ENCODE measurements around the gene EXOC6B. TPM values are rescaled to one million over a fixed set of nuclear protein-coding genes. Genes with fewer than 3 reads are reported as not detected.
"Not testable (repeated sequence)": the region's sequence is repeated elsewhere in the genome, so short reads cannot be mapped to it uniquely, and the experiment has no call there.

The EXOC6B gene
- total RNA-seq, 2 donors from 2014 or later, result 16.6 to 36.6 TPM

DNA sequence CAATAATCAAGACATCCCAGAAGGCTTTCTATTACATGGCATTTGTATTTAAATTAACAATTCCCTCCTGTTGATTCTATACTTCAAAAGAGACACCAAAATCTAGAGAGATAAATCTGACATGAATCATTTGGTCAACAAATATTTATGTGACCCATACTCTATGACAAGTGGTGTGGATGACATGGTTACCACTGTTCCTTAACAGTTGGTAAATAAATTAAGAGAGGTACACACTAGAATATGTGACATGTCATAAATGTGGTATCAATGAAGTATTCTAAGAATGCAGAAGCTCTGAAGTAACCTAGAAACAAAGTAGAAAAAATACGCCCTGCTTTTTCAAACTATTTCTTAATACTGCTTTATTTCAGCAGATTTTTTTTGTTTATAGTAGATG lies 255.4 kb downstream of the EXOC6B start:
- Histone ChIP-seq H3K4me3 (no peak overlapping the region), H3K27me3 (replicated peaks; ENCODE audit: insufficient read depth) (no peaks in the 10 kb centered on the region), H3K27ac (no peak overlapping the region), H3K4me1 (replicated peaks) (no peaks in the 10 kb centered on the region), H3K9me3 (no peaks in the 10 kb centered on the region), H3K36me3 (no peaks in the 10 kb centered on the region)
- no peak for DNase-seq (ENCODE audit: low spot score)
- WGBS, result 90% methylated on average over 1 of the region's 1 CpG
- no peak for TF ChIP-seq POLR2A (IDR thresholded peaks at IDR 0.05)
- no peak for TF ChIP-seq CTCF (IDR thresholded peaks at IDR 0.05)
- no peak for TF ChIP-seq POLR2AphosphoS5 (IDR thresholded peaks at IDR 0.05)
- intact Hi-C loops (cut with DNase I), result no loop called here

- 29% methylated on average over 4 of the region's 4 CpGs for WGBS
- TF ChIP-seq POLR2AphosphoS5 (IDR thresholded peaks at IDR 0.05) (no peak), CTCF (IDR thresholded peaks at IDR 0.05) (no peak), POLR2A (IDR thresholded peaks at IDR 0.05) (no peak)
- Histone ChIP-seq H3K27me3 (replicated peaks; ENCODE audit: insufficient read depth) (no peaks in the 10 kb centered on the region), H3K9me3 (no peaks in the 10 kb centered on the region), H3K36me3 (no peaks in the 10 kb centered on the region), H3K4me3 (no peak overlapping the region), H3K4me1 (replicated peaks) (no peaks in the 10 kb centered on the region), H3K27ac (no peak overlapping the region)
- intact Hi-C loops (cut with DNase I), result no loop called here
- DNase-seq (ENCODE audit: low spot score), result no peak
Observed at GRCh38 chr2:72562451-72563153, 263.2 kb downstream of the EXOC6B start.

- H3K4me3 ChIP-seq, result no peak overlapping the region
- DNase-seq (ENCODE audit: low spot score), result no peak
- 50% methylated on average over 4 of the region's 4 CpGs for WGBS
- H3K27ac ChIP-seq, result no peak overlapping the region
- H3K27me3 ChIP-seq (replicated peaks; ENCODE audit: insufficient read depth), result no peaks in the 10 kb centered on the region
- H3K36me3 ChIP-seq, result no peaks in the 10 kb centered on the region
- no peaks in the 10 kb centered on the region for H3K9me3 ChIP-seq
- no peaks in the 10 kb centered on the region for H3K4me1 ChIP-seq (replicated peaks)
- no peak for TF ChIP-seq POLR2AphosphoS5 (IDR thresholded peaks at IDR 0.05)
- no peak for TF ChIP-seq CTCF (IDR thresholded peaks at IDR 0.05)
- TF ChIP-seq POLR2A (IDR thresholded peaks at IDR 0.05), result no peak
- intact Hi-C loops (cut with DNase I), result no loop called here
Observed at GRCh38 chr2:72561621-72562318, 264.1 kb downstream of the EXOC6B start.

DNA sequence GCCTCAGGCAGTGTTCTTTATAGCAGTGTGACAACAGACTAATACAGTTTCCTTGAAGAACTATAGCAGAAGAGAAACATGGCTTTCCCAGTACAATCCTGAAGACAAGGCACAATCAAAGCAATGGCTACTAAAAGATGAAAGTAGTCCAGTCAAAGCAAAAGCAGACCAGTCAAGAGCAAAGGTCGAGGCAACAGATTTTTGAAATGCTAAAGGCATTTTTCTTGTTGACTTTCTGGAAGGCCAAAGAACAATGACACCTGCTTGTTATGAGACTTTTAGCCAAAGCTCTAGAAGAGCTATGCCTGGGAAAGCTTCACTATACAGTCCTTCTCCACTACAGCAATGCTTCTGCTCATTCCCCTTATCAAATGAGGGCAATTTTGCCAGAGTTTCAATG lies 269.9 kb downstream of the EXOC6B start:
- WGBS, result 100% methylated on average over 1 of the region's 1 CpG

GRCh38 chr2:72555363-72555762 lies 270.5 kb downstream of the EXOC6B start:
- H3K27me3 ChIP-seq (replicated peaks; ENCODE audit: insufficient read depth); H3K4me1 ChIP-seq (replicated peaks); H3K27ac ChIP-seq; H3K4me3 ChIP-seq; intact Hi-C loops (cut with DNase I); H3K36me3 ChIP-seq; H3K9me3 ChIP-seq; DNase-seq (ENCODE audit: low spot score): not testable (repeated sequence)
- WGBS, result 96% methylated on average over 1 of the region's 1 CpG

More for the DNA sequence above, 269.9 kb downstream of the EXOC6B start:
- no peaks in the 10 kb centered on the region for H3K4me1 ChIP-seq (replicated peaks)
- DNase-seq (ENCODE audit: low spot score), result no peak
- intact Hi-C loops (cut with DNase I), result no loop called here
- H3K36me3 ChIP-seq, result no peaks in the 10 kb centered on the region
- no peak for TF ChIP-seq CTCF (IDR thresholded peaks at IDR 0.05)
- no peak for TF ChIP-seq POLR2A (IDR thresholded peaks at IDR 0.05)
- TF ChIP-seq POLR2AphosphoS5 (IDR thresholded peaks at IDR 0.05), result no peak
- H3K27ac ChIP-seq, result no peak overlapping the region
- H3K4me3 ChIP-seq, result no peak overlapping the region
- H3K27me3 ChIP-seq (replicated peaks; ENCODE audit: insufficient read depth), result no peaks in the 10 kb centered on the region
- no peaks in the 10 kb centered on the region for H3K9me3 ChIP-seq

DNA sequence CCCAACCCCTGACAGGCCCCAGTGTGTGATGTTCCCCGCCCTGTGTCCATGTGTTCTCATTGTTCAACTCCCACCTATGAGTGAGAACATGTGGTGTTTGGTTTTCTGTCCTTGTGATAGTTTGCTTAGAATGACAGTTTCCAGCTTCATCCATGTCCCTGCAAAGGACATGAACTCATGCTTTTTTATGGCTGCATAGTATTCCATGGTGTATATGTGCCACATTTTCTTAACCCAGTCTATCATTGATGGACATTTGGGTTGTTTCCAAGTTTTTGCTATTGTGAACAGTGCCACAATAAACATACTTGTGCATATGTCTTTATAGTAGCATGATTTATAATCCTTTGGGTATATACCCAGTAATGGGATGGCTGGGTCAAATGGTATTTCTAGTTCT lies 270.9 kb downstream of the EXOC6B start:
- H3K4me3 ChIP-seq; H3K27me3 ChIP-seq (replicated peaks; ENCODE audit: insufficient read depth); DNase-seq (ENCODE audit: low spot score); H3K36me3 ChIP-seq; H3K4me1 ChIP-seq (replicated peaks); intact Hi-C loops (cut with DNase I); H3K9me3 ChIP-seq; H3K27ac ChIP-seq: not testable (repeated sequence)
- WGBS, result 91% methylated on average over 1 of the region's 1 CpG

Measured in prostate gland (tissue), 2 donors.